Stimulated activated CD8-positive, alpha-beta memory T cell treated with anti-CD3 and anti-CD28 coated beads, Interleukin-12 subunit alpha, Interleukin-12 subunit beta, amount 100 ng/mL, for 4 hours (primary cell): ENCODE data around the gene SAT2.
"Not testable (repeated sequence)": the region's sequence is repeated elsewhere in the genome, so short reads cannot be mapped to it uniquely, and the experiment has no call there.

ENCODE experiments used
- DNase-seq: peaks from one replicate; pipeline ENCODE4 v3.0.0-alpha.2; 2020; ENCODE audit warnings: low read depth

The SAT2 gene

DNA sequence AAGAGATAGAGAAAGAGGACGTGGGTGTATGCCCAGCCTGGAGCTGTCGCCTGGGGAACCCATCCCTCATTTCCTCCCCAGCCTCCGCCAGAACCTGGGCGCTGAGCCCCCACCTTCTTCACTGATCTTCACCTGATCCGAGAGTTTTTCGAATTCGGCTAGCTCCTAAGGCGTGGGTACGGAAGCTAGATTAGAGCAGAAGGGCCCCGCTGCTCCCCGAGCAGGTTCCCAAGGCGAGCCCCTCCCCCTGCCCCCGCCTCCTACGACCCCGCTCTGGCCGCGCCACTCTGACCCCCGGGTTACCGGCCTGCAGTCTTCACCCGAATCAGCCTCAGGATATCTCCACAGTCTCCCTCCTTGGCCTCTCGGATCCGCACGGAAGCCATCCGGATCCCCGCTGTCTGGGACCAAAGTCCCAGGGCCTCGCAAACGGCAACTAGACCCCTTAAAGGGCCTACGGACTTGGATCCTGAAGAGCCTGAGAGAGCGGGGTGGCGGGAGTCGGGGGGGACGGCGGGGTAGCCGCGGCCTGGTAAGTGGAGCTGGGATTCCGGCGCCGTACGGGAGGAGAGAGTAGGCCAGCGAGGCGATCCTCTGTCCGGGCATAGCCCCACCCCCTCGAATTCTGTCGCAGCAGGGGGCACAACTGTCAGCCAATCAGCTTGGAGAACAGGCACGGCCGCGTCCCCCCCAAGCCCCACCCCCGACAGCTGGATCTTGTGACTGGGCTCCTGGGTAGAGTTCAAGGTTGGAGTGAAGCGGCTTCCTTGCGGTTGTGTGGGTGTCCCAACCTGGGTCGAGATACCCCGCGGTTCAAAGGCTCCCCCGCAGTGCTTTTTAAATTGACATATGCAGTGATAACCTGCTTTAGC is at the start of gene SAT2:
SAT2 (minus strand) TSS at position 572 of the 872 bp plus-strand sequence; CDS start at position 386, 186 bp downstream.
- peak; percentile 78 for DNase-seq

DNA sequence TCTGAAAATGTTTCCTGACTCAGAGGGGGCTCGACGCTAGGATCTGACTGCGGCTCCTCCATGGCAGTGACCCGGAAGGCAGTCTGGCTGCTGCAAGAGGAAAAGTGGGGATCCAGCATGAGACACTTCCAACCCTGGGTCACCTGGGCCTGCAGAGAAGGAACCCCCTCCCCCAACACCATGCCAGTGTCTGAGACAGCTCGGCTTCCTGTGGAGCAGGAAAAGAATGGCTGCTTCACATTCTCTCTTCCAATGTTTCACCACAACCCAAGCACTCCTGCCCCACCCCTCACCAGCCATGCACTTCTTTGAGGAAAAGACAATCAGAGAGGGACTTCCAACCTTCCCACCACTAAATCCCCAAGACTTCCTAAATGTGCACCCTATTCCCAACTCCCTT is 48.9 kb upstream of the SAT2 start:
- DNase-seq = no peak

DNA sequence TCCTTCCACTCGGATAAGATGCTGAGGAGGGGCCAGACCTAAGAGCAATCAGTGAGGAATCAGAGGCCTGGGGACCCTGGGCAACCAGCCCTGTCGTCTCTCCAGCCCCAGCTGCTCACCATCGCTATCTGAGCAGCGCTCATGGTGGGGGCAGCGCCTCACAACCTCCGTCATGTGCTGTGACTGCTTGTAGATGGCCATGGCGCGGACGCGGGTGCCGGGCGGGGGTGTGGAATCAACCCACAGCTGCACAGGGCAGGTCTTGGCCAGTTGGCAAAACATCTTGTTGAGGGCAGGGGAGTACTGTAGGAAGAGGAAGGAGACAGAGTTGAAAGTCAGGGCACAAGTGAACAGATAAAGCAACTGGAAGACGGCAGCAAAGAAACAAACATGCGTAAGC is 47.3 kb upstream of the SAT2 start:
- no peak for DNase-seq

DNA sequence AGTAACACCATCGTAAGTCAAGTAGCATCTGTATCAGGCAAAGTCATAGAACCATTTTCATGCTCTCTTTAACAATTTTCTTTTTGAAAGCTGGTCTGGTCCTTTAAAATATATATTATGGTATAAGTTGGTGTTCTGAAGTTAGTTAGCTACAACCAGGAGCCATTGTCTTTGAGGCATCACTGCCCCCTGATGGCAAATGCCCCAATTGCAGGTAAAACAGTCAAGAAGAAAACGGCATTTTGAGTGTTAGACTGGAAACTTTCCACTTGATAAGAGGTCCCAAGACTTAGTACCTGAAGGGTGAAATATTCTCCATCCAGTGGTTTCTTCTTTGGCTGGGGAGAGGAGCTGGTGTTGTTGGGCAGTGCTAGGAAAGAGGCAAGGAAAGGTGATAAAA is 45.6 kb upstream of the SAT2 start:
- DNase-seq = no peak

DNA sequence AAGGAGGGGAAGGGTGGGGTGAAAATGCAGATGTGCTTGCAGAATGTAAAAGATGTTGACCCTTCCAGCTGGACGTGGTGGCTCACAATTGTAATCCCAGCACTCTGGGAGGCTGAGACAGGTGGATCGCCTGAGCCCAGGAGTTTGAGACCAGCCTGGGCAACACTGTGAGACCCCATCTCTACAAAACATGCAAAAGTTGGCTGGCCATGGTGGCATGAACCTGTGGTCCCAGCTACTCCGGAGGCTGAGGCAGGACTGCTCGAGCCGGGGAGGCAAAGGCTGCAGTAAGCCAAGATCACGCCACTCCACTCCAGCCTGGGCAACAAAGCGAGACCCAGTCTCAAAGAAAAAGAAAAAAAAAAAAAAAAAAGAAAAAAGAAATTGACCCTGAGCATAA is 40.9 kb upstream of the SAT2 start:
- DNase-seq = no peak

DNA sequence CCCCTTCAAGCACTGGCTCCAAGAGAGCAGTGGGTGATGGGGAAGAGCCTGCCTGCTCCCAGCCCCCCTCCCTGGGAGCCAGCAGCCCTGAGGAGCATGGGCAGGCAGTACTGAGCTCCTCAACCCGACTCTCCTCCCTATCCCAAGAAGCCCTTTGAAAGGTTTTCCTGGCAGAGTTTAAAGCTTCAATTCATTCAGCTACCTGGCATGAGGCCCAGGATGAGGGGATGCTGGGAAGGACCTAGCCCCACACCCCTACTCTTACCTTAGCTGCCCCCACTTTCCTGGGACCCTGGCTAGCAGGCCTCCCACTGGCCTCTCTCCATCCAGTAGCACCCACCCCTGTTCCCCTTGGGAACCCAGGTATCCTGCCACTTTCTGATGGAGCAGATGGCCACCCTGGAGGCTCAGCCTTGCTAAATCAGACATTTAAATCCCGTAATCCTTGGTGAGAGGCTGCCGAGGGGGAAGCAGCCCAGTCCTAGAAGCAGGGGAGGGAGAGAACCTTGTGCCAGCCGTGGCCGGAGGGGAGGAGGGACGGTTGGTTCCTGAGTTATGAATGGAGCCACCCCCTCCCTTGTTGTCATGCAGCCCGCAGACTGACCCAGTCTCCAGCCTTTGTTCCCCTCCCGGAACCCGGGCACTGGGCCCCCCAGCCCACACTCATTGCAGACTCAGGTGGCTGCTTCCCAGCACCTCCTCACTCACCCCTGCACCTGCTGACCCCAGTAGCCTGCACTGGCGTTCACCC is 40.2 kb upstream of the SAT2 start:
- DNase-seq = no peak

DNA sequence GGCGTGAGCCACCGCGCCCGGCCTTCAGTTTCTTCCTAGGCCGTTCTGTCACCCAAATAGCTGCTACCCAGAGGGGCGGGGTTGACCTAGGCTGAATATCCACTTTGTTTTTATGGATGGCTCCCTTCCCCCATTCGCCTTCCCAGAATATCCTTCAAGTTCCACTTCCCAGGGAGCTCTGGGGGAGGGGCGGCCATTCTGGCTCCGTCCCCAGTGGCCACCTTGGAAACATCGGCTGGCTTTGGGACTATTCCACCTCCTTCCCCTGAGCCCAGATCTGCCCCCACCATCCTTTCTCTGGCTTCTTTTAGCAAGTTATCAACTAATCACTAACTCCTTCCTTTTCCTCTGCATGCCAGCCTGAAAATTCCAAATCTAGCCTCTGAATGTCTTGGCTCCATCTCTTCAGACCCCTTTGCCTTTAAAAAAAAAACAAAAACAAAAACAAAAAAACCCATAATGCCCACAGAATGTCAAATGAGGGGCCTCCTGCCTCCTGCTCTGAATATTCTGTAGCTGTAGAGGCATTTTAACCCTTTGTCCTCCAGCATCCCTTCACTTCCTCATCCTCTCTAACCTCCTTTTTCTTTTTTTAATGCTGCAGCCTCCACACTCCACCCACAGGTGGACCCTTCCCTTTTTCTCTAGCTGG is 29.5 kb upstream of the SAT2 start:
- DNase-seq = no peak

DNA sequence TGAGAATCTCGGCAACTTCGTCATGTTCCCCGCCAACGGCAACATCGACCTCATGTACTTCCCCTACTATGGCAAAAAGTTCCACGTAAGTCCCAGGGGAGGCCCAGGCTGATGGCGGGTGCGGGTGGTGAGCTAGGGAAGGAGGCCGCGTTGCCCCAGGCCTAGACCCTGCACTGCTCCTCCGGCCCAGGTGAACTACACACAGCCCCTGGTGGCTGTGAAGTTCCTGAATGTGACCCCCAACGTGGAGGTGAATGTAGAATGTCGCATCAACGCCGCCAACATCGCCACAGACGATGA is 27.9 kb upstream of the SAT2 start:
- no peak for DNase-seq

DNA sequence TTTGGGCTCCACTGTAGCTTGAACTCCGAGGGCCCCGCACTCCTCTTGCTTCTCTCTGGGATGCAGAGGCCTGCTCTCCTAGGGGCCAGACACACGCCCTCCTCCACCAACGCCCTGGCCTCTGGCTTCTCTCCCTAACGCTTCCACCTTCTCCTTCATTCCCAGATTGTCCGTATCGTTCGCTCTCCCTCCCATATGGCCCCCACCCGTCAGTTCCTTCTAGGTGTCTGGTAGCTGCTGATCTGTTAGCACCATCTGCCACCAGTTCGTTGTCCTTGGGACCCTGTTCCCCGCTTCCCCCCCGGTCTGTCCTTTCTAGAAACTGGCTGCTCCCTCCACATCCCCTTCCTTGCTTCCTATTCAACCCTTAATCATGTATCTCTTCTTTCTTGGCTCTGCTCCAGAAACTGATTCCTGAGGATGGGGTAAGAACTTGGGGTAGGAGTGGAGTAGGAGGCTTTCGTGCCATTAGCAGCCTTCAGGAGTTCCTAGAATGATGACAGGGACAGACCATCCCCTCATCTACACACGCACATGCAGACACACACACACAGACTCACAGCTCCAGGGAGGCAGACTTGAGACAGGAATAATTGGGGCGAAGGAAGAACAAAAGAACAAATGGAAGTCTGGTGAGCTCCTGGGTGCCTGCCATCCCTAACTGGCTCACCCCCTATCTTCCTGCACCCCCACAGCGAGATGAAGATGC is 27.4 kb upstream of the SAT2 start:
- no peak for DNase-seq

DNA sequence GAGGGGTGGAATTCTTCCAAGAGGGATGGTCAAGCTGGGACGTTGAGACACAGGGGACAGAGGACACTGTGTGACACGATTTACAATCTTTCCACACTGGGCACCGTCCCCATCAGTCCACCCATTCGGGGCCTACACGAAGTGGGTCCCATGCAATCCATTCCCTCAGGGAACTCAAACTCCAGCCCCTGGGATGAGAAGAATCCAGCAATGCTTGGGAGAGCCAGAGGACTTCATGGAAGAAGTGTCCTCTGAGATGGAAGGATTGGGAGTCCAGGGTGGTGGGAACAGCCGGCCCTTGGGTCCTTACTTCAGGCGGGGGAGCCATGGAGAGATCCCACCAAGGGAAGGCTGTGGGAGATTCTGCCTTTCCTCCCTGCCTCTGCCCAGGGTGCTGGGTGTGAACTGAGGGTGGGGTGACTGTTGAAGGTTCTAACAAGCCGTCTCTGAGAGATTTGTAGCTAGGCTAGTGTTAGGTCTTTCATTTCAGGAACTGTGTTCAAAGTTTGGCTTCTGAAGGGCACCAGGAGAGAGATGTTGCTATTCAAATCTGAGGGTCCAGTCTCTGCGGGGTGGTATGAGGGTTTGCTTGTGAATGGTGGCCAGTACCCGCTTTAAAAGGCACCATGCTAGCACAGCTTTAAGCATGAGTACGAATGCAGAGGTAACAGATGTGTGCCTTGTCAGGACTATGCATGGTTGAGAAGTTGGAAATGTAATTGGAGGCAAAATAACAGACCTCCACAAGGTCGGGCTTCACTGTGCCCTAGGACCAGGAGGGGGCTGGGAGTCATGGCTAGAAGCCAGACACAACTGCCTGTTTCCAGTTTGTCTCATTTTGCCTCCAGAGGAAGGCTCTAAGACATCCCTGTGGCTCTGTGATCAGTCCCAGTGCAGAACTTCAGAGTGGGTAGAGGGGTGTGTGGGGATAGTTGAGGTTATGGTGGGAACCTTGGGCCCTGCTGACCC is 25.1 kb upstream of the SAT2 start:
- no peak for DNase-seq

DNA sequence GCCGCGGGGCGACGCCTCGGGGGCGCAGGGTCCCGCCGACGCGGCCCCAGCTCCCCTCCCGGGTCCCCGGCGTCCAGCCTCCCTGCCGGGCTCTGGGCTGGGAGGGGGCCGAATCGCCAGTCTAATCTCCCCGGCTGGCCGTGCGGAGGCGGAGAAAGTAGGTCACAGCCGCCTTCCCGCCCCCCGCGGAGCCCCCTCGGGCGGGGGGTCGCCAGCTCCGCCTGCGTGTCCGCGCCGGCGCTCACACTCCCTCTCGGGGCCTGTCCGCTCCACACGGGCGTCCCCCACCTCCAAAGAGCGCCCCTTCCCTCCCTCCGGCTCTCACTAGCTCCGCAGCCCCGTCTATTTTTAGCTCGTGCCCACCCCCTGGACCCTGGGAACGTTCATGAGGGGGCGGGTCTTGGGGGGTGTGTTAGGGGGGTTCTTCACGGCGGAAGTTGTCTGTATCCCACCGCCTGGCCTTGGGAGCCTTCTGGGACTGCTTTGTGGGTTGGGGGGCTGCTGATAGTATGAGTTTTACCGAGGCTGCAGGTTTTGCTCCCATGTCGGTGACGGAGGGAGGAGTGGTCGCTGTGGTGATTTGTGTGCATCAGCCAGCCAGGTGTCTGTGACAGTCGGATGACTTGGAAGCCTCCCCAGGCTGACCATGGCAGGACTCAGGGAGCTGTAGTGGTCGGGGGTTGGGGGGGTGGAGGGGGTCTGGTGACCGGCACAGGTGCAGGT is 24.2 kb upstream of the SAT2 start:
- no peak for DNase-seq

DNA sequence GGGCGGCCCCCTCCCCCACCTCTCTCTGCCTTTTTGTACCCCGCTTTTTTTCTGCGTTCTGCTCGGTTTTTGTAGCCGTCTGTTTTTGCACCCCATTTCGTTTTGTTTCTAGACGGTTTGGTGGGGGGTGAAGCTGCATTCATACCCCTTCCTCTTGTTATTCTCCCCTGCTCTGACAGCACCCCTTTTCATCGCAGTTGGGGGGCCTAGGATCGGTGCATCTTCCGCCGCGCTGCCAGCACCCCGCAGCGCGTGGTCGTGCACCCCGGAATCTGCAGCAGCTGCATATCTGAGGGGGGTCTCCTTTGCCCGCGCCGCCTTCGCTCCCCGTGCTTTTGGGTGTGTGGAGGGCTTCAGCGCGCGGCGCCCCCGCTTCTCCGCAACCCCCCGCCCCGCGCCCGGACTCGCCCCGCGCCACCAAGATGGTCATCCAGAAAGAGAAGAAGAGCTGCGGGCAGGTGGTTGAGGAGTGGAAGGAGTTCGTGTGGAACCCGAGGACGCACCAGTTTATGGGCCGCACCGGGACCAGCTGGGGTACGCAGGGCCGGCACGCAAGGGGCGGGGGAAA is 23.6 kb upstream of the SAT2 start:
- DNase-seq = no peak

DNA sequence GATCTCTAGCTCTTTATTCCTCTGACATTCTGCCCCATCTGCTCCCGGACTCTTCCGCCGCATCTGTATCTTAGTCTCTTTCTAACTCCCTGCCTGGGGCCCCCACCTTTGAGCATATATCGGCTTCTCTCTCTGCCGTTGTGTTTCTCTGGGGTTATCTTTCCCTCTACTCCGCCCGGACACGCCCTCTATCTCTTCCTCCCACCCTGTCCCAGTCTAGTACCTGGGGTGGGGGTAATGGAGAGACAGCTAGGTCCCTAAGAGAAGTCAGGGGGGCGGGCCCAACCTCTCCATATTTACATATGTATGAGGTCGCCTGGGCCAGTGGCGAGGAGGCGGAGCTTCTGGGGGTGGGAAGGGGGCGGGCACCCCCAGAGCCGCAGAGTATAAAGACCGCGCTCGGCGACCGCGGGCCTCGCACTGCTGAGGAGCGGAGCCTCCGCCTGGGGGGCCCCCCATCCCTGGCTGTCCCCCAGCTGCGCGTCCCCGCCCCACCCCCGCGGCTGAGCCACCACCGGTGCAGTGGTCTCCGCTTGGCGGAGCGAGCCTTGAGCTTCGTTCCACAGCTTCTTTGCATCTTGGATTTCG is 23.0 kb upstream of the SAT2 start, which contains the start of gene ATP1B2:
ATP1B2 (plus strand) TSS at position 418 of the 588 bp plus-strand sequence. CDS start 593 bp downstream, outside the sequence.
- peak; percentile 61 for DNase-seq

DNA sequence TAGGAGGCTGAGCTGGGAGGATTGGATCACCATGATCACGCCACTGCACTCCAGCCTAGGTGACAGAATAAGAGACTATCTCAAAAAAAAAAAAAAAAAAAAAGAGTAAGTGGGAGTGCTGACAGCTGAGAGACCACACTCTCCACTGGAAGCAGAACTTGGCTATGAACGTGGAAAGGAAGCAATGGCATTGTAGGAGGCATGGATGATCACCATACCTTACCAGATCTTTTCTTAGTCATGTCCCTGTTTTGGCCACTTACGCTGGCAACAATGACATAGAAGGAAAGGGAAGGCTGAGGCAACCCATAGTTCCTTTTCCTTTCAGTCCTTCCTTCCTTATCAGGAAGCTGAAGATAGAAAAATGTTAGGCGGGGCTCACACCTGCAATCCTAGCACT is 19.4 kb upstream of the SAT2 start:
- DNase-seq = no peak

DNA sequence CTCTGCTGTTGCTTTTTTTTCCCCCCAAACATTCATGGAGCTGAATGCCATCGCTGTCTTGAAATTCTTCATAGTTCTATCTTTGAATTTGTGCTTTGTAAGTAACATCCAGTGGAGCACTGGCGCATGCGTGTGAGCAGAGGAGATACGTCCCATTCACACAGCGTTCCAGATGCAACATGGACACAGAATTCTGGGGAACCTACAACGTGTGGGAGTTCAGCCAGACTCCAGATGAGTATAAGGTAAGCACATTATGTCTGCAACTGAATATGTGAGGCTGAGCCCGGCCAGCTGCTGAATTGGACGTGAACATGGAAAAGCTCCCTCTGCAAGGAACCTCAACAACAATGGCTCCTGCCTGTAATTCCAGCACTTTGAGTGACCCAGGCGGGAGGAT is 18.8 kb upstream of the SAT2 start:
- DNase-seq = no peak

DNA sequence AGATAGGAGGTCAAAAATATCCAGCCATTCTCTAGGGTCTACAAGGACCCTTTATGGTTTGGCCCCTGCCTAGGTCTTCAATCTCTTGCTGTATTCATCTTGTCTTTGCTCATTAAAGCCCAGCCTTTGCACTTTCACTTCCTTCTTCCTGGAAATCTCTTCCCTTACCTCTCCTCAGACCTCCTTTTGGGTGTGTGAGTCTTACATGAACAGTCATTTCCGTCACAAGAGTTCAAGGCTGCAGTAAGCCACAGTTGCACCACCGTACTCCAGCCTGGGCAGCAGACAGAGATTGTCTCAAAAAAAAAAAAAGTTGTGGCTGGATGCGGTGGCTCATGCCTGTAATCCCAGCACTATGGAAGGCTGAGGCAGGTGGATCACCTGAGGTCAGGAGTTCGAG is 17.2 kb upstream of the SAT2 start:
- no peak for DNase-seq

DNA sequence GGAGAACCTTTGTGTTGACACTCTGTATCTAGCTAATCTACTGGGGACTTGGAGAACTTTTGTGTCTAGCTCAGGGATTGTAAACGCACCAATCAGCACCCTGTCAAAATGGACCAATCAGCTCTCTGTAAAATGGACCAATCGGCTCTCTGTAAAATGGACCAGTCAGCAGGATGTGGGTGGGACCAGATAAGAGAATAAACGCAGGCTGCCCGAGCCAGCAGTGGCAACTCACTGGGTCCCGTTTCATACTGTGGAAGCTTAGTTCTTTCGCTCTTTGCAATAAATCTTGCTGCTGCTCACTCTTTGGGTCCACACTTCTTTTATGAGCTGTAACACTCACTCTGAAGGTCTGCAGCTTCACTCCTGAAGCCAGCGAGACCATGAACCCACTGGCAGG is 14.0 kb upstream of the SAT2 start:
- DNase-seq = not testable (repeated sequence)

DNA sequence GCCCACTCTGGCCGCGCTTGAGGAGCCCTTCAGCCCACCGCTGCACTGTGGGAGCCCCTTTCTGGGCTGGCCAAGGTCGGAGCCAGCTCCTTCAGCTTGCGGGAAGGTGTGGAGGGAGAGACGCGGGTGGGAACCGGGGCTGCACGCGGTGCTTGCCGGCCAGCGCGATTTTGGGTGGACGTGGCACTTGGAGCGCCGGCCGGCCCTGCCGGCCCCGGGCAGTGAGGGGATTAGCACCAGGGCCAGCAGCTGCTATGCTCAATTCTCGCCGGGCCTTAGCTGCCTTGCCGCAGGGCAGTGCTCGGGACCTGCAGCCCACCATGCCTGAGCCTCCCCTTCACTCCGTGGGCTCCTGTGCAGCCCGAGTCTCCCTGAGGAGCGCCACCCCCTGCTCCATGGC is 13.2 kb upstream of the SAT2 start:
- DNase-seq = no peak

DNA sequence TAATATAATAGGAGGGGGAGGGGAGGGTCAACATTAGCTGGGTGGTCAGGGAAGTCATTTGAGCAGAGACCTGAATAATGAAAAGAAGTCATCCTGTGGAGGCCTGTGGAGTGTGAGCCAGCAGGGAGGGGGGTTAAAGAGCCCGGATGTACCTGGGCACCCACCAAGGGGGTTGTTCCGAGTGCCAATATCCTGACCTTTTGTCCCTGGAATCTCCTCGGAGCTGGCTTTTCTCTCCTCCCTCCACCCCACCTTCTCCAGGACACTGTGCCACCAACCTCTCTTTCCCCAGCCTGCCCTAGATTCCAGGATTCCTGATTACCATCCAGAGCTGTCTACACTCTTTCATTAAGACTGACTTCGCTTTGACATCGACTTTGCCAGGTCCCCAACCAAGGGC is 8.5 kb upstream of the SAT2 start:
- DNase-seq = no peak

DNA sequence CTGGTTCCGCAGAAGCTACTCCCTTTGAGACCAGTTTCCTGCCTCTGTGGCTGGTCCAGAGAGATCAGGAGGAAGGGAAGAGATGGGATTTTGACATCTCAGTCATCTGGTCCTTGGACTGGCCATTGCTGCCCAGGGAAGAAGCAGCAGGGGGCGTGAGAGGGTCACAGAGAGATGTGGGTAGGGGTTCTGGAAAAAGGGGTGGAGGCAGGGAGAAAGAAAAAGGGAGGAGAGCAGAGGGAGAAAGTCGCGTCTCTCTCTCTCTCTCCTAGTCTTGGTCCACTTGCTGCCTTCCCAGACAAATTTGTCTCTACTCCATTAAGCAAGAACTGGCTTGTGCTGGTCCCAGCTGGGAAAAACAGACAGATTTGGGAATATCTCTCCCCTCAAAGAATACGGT is 6.8 kb upstream of the SAT2 start:
- no peak for DNase-seq
